ENCODE results near the gene FLT1. TPM values are rescaled to one million over a fixed set of nuclear protein-coding genes. Genes with fewer than 3 reads are reported as not detected.

Gene FLT1
- total RNA-seq, 1 experiment from 2014 or later = 1.6 TPM

DNA sequence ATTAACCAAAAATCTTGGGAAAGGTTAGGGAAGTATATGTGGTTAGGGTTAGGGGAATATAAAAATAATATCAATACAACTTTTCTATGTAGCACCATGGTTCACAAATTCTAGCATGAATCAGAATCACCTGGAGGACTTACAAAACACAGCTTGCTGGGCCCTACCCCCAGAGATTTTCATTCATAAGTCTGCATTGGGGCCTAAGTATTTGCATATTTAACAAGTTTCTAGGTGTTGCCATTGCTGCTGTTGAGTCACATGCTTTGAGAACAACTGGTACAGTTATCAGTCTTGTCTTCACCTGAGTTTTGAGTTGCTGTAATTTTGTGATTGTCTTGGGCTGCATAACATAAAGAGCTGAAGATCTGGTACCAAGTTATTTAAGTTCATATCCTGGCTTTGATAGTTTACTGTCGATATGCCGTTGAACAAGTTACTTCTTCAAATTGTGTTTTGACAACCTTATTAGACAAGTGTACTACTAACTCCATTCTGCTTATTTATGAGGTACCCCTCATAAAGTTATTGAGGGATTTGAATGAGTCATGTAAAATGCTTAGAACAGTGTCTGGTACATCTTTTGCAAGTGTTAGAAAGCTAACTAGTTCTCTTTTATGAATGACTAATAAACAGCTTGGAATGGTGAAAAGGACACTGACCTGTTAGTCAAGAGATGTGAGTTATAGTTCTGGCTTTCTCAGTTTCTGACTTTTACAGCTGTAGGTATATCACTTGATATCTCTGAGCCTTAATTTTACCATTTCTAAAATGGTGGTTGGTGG is 223.7 kb downstream of the FLT1 start:
- Histone ChIP-seq H3K4me3 (no peak overlapping the region), H3K9me3 (replicated peaks) (no peaks in the 10 kb centered on the region), H3K36me3 (peaks cover 13% of the 10 kb centered on the region), H3K27ac (no peak overlapping the region), H3K27me3 (replicated peaks) (no peaks in the 10 kb centered on the region), H3K4me1 (replicated peaks) (no peaks in the 10 kb centered on the region)
- no peak for DNase-seq (ENCODE audit: low read depth in 1 of 2, low spot score in 2 of 2)

DNA sequence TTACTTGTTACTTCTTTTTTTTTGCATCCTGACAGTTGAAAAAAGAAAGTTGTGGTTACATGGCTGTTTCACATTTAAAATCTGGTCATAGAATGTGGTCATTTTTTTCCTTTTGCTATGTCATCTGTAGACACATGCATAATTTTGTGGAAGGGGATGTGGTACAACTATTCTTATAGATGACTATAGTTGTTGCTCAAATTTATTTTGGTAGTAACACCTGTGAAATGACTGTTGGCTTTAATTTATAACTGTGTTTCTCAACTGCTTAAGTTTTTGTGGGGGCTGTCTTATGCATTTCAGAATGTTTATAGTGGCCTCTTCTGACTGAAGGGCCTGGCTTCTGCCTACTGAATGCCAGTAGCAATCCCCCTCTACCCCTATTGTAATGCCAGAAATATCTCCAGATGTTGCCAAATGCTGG is 226.1 kb downstream of the FLT1 start:
- Histone ChIP-seq H3K9me3 (replicated peaks) (no peaks in the 10 kb centered on the region), H3K27me3 (replicated peaks) (no peaks in the 10 kb centered on the region), H3K4me3 (no peak overlapping the region), H3K4me1 (replicated peaks) (no peaks in the 10 kb centered on the region), H3K36me3 (peaks cover 15% of the 10 kb centered on the region), H3K27ac (no peak overlapping the region)
- no peak for DNase-seq (ENCODE audit: low read depth in 1 of 2, low spot score in 2 of 2)

DNA sequence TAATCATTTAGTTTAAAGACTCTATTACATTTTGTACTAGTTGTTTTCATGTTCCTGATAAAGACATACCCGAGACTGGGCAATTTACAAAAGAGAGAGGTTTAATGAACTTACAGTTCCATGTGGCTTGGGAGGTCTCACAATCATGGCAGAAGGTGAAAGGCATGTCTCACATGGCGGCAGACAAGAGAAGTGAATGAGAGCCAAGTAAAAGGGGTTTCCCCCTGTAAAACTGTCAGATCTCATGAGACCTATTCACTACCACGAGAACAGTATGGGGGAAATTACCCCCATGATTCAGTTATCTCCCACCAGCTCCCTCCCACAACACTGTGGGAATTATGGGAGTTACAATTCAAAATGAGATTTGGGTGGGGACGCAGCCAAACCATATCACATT is 227.4 kb downstream of the FLT1 start:
- DNase-seq (ENCODE audit: low read depth in 1 of 2, low spot score in 2 of 2) = no peak
- Histone ChIP-seq H3K4me3 (no peak overlapping the region), H3K9me3 (replicated peaks) (no peaks in the 10 kb centered on the region), H3K27ac (no peak overlapping the region), H3K4me1 (replicated peaks) (no peaks in the 10 kb centered on the region), H3K36me3 (peaks cover 15% of the 10 kb centered on the region), H3K27me3 (replicated peaks) (no peaks in the 10 kb centered on the region)

GRCh38 chr13:28258417-28258816 is 236.5 kb downstream of the FLT1 start:
- no peak for DNase-seq (ENCODE audit: low read depth in 1 of 2, low spot score in 2 of 2)
- H3K36me3 ChIP-seq = peaks cover 10% of the 10 kb centered on the region
- no peaks in the 10 kb centered on the region for H3K9me3 ChIP-seq (replicated peaks)
- no peak overlapping the region for H3K27ac ChIP-seq
- no peak overlapping the region for H3K4me3 ChIP-seq
- no peaks in the 10 kb centered on the region for H3K4me1 ChIP-seq (replicated peaks)
- no peaks in the 10 kb centered on the region for H3K27me3 ChIP-seq (replicated peaks)

DNA sequence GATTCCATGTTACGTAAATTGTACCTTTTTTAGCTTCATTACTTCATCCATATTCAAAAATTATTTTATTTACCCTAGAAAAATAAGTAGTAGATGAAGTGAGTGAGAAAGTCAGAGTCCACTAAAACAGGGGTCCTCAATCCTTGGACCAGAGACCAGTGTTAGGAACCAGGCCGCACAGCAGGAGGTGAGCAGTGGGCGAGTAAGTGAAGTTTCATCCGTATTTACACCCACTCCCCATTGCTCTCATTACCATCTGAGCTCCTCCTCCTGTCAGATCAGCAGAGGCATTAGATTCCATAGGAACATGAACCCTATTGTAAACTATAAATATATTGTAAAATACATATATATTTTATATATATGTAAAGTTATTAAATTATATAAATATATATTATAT is 237.6 kb downstream of the FLT1 start:
- Histone ChIP-seq H3K36me3 (peaks cover 10% of the 10 kb centered on the region), H3K27ac (no peak overlapping the region), H3K9me3 (replicated peaks) (no peaks in the 10 kb centered on the region), H3K4me1 (replicated peaks) (no peaks in the 10 kb centered on the region), H3K4me3 (no peak overlapping the region), H3K27me3 (replicated peaks) (no peaks in the 10 kb centered on the region)
- DNase-seq (ENCODE audit: low read depth in 1 of 2, low spot score in 2 of 2) = no peak

DNA sequence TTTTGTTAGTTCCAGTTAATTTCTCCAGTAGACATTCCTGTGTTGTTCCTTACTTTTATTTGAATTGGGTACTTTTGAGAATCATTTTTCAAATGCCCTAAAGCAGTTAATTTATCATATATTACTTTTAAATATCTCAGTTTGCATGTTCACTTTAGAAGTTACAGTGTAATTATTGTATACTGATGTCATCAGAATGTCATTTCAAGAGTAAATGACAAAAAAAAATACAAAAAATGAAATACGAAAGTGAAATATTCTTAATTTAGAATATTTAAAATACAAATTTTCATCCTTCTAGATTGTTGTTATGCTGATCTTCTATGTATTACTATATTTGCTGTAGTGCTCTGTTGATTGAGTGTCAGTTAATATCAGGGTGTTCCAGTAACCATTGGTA is 242.4 kb downstream of the FLT1 start:
- H3K9me3 ChIP-seq (replicated peaks) = no peaks in the 10 kb centered on the region
- no peak overlapping the region for H3K4me3 ChIP-seq

DNA sequence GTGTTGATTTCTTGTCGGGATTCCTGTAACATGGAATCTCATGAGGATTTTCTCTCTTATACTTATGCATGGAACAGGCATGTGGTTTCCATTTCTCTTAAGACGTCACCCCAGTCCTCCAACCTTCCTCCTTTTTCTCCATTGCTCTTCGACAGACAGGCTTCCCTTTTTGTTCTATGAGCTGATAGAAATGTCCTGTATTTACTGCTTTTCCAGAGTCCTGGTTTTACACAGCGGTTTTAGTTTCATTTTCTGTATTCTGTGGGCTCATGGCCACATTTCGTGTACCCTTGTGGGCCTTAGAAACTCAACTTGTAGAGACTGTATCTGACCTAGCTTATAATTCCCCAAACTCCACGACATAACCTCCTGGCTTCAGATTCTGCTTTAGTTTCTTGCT is 243.5 kb downstream of the FLT1 start:
- Histone ChIP-seq H3K27ac (no peak overlapping the region), H3K27me3 (replicated peaks) (no peaks in the 10 kb centered on the region), H3K36me3 (no peaks in the 10 kb centered on the region), H3K9me3 (replicated peaks) (no peaks in the 10 kb centered on the region), H3K4me3 (no peak overlapping the region), H3K4me1 (replicated peaks) (no peaks in the 10 kb centered on the region)
- DNase-seq (ENCODE audit: low read depth in 1 of 2, low spot score in 2 of 2) = no peak

More for the DNA sequence above, 242.4 kb downstream of the FLT1 start:
- Histone ChIP-seq H3K27me3 (replicated peaks) (no peaks in the 10 kb centered on the region), H3K4me1 (replicated peaks) (no peaks in the 10 kb centered on the region), H3K36me3 (peaks cover 3% of the 10 kb centered on the region; the same call in 1 of the 2 replicates), H3K27ac (no peak overlapping the region)
- no peak for DNase-seq (ENCODE audit: low read depth in 1 of 2, low spot score in 2 of 2)

DNA sequence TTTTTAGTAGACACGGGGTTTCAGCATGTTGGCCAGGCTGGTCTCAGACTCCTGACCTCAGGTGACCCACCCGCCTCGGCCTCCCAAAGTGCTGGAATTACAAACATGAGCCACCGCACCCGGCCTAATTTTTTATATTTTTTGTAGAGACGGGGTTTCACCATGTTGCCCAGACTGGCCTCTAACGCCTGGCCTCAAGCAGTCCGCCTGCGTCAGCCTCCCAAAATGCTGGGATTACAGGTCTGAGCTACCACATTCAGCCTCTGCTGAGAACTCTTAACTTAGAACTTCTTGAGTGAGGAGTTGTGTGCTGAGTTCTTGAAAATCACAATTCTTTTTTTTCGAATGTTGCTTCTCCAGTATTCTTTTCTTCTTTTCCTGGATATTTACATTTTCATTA is 244.4 kb downstream of the FLT1 start:
- H3K27ac ChIP-seq = no peak overlapping the region
- no peak overlapping the region for H3K4me3 ChIP-seq
- H3K27me3 ChIP-seq (replicated peaks) = no peaks in the 10 kb centered on the region
- H3K4me1 ChIP-seq (replicated peaks) = no peaks in the 10 kb centered on the region
- H3K36me3 ChIP-seq = no peaks in the 10 kb centered on the region
- no peak for DNase-seq (ENCODE audit: low read depth in 1 of 2, low spot score in 2 of 2)
- no peaks in the 10 kb centered on the region for H3K9me3 ChIP-seq (replicated peaks)

Other genes with a start within 250 kb of the FLT1 start
- gene POMP, start 164.0 kb upstream of the FLT1 start, total RNA-seq (2014; rRNA removed; shearing (Covaris generic)) = 149 and 169 TPM in 2 replicates
- gene SLC46A3, start 223.8 kb upstream of the FLT1 start, total RNA-seq (2014; rRNA removed; shearing (Covaris generic)) = 17.1 and 22.4 TPM in 2 replicates

Measured in SJSA1 (cell line).